ENCODE measurements around the gene MRPS7.

DNA sequence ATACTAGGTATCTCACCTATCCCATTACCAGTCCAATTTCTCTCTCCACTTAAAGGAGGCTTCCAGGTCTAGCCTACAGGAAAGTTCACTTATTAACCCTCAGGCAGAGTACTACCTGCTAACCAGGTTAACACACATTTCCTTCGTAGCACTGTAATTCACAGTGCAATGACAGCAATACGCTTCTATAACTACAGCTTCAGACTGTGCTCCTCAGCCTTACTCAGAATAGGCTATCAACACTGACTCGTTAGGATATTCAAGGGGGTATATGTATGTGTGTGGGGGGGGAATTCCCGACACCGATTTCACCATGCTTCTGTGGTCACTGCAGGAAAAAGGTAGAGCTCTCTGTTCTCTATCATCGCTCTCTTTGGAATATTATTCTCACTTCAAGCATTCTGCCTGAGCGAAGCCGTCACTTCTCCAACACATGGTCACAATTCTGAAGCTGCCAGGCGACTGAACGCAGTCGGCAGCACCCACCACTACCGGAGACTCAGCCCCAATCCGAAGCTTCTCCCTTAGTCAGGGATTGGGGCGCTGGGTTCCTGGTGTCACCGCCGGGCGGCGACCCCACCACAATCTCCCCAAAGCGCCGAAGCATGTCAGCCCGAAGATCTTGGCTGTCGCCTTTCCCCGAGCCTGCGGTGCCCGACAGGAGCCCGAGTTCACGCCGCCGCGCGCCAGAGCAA is 891 bp upstream of the MRPS7 start:
- TF ChIP-seq, protein P1, sequence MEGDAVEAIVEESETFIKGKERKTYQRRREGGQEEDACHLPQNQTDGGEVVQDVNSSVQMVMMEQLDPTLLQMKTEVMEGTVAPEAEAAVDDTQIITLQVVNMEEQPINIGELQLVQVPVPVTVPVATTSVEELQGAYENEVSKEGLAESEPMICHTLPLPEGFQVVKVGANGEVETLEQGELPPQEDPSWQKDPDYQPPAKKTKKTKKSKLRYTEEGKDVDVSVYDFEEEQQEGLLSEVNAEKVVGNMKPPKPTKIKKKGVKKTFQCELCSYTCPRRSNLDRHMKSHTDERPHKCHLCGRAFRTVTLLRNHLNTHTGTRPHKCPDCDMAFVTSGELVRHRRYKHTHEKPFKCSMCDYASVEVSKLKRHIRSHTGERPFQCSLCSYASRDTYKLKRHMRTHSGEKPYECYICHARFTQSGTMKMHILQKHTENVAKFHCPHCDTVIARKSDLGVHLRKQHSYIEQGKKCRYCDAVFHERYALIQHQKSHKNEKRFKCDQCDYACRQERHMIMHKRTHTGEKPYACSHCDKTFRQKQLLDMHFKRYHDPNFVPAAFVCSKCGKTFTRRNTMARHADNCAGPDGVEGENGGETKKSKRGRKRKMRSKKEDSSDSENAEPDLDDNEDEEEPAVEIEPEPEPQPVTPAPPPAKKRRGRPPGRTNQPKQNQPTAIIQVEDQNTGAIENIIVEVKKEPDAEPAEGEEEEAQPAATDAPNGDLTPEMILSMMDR (IDR thresholded peaks at IDR 0.05; ENCODE audit: insufficient read depth, low read length, poor library complexity, severe bottlenecking): no peak
- no peak for TF ChIP-seq EZH2phosphoT487 (conservative IDR thresholded peaks at IDR 0.05; ENCODE audit: low read length)

Measured in SU-DHL-6 (cell line).